GM12874 (cell line): ENCODE data around the gene GGACT.

Source experiments
- CTCF ChIP-seq: IDR thresholded peaks from 2 replicates; pipeline ENCODE4 v1.5.1; 2011; ENCODE audit warnings: low read depth, mild to moderate bottlenecking, control low read depth, low read length, moderate library complexity; ENCODE audit not compliant: insufficient read depth

Gene GGACT

GRCh38 chr13:100561599-100562204 is 26.9 kb downstream of the GGACT start:
- no peak for TF ChIP-seq CTCF

GRCh38 chr13:100561158-100561499 is 27.5 kb downstream of the GGACT start:
- no peak for TF ChIP-seq CTCF

- no peak for TF ChIP-seq CTCF
Observed at GRCh38 chr13:100560498-100561157, 28.0 kb downstream of the GGACT start.

- no peak for TF ChIP-seq CTCF
Observed at GRCh38 chr13:100559886-100560285, 28.7 kb downstream of the GGACT start.

- no peak for TF ChIP-seq CTCF
Observed at GRCh38 chr13:100552755-100553154, 35.8 kb downstream of the GGACT start.

- TF ChIP-seq CTCF: no peak
Observed at GRCh38 chr13:100549316-100549715, 39.3 kb downstream of the GGACT start.

GRCh38 chr13:100547791-100548201 is 40.8 kb downstream of the GGACT start:
- no peak for TF ChIP-seq CTCF
